CD4-positive, alpha-beta T cell treated with Interleukin-21 for 1 hour (primary cell): ENCODE data around the gene KSR2.

ENCODE experiments used
- DNase-seq: peaks from one replicate; pipeline ENCODE4 v3.0.0-alpha.2; 2020

The KSR2 gene

GRCh38 chr12:117517219-117517739 lies 451.5 kb downstream of the KSR2 start:
- no peak for DNase-seq

DNA sequence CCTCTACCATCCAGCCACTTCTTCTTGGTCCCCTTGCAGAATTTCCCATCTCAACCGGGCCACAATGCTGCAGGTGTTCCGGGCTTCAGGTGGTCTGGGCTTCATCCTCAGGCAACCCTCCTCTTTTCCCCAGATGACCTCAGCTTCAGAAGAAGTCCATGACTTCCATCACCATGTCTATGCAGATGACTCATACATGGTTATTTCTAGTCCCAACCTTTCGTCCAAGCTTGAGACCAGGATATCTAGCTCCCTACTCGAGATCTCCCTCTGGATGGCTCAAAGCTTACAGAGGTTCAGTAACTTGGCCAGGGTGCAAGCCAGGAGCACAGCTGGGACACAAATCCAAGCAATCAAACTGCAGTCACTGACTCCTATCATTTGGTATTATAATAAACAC lies 452.8 kb downstream of the KSR2 start:
- no peak for DNase-seq

GRCh38 chr12:117514016-117514415 lies 454.8 kb downstream of the KSR2 start:
- no peak for DNase-seq

DNA sequence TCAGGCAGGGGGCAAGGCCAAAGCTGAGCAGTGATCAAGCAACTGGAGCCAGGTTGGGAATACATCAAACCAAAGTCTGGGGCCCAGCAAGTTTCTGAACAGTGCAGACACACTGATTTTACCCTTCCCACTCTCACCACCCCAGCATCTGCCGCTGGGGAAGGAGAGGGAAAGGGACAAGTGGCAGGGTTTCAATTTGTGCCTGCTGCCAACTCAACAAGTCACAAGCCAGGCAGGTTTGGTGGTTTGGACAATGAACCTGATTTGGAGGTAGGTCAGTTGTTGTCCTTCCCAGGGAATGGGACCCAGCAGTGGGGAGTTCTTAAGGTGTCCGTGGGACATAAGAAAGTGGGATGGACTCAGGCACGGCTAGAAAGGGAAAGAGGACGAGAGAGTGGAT lies 455.4 kb downstream of the KSR2 start:
- no peak for DNase-seq

- no peak for DNase-seq
Observed at GRCh38 chr12:117508468-117508867, 460.3 kb downstream of the KSR2 start.

GRCh38 chr12:117507548-117507947 lies 461.2 kb downstream of the KSR2 start:
- DNase-seq: no peak

DNA sequence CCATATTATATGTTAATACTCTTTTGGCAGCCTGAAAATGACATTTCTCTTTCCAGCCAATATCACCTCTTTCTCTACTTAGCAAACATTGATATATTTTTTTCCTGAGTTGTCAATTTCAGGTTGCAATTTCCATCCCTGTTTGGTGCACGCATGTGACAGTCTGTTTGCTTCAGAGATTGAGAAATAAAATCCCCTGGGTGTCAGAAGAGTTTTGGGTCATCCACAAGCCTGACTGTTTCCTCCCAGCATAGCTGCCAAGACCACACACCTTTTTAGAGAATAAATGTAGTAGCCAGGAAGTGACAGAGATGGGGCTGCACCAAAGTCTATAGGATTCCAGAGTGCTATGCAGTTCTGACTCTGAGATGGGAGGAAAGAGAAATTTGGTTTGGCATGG lies 462.5 kb downstream of the KSR2 start:
- DNase-seq: no peak

GRCh38 chr12:117502633-117503032 lies 466.2 kb downstream of the KSR2 start:
- no peak for DNase-seq

DNA sequence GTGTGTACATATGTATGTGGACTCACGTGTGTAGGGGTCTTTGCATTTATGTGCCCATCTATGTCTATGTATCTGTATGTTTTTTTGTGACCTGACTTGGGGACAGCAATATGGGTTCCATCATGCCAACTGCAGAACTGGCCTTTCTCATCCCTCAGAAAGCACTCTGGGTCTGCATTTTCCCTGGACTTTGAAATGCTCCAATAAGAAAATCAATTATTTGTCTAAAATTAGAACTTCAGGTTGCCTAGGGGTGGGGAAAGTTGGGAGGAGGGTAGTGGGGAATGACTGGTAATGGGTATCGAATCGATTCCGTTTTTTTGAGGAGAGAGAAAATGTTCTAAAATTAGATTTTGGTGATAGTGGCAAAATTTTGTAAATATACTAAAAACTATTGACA lies 466.6 kb downstream of the KSR2 start:
- no peak for DNase-seq

DNA sequence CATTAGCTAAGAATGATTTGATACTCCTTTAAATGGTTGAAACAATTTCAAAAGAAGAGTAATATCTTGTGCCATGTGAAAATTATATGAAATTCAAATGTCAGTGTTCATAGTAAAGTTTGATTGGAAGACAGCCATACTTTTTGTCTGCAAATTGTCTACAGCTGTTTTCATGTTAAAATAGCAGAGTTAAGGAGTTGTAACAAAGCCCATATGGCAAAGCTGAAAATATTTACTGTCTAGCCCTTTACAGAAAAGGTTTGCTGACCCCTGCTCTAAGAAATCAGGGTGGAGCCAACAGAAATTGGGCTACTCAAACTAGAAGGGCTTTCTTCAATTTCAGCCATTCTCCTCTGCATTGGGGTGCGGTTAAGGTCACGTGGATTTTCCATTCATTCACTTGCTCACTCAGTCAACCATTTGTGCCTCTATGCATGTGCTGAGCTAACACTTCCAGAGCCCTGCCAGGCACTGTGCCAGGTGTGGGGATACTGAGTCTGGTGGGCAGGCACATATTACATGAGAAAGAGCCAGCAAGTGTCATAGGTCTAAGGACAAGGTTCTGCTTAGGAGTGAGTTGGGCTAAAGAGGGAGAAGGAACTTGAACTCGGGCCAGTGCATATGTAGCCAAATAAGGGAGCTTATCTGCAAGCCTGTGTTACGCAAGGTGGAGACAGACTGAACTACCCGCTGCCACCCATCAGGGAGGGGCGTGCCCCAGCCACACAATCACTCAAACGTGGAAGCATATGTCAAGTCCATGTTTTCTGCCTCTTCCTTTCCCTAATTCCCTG lies 467.5 kb downstream of the KSR2 start:
- no peak for DNase-seq

- DNase-seq: no peak
Observed at GRCh38 chr12:117499759-117500485, 468.9 kb downstream of the KSR2 start.

GRCh38 chr12:117498880-117499279 lies 469.9 kb downstream of the KSR2 start:
- no peak for DNase-seq

GRCh38 chr12:117498256-117498655 lies 470.5 kb downstream of the KSR2 start:
- no peak for DNase-seq

DNA sequence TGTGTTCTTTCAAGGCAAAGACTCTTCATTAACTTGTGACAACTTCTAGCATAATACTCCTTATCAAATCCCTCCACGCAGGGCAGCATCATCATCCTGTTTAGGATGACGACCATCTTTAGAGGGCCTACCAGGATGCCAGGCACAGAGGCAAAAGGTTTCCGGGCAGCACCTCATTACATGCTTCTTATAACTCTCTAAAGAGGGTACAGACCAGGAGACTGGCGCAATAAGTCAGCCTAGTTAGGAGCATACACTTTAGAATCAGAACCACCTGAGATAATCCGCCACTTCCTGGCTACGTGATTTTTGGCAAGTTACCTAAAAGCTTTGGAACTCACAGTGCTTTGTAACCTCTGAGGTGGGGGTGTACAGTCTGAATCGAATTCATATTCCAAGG lies 471.4 kb downstream of the KSR2 start:
- DNase-seq: no peak

GRCh38 chr12:117494833-117495655 lies 473.7 kb downstream of the KSR2 start:
- DNase-seq: no peak

DNA sequence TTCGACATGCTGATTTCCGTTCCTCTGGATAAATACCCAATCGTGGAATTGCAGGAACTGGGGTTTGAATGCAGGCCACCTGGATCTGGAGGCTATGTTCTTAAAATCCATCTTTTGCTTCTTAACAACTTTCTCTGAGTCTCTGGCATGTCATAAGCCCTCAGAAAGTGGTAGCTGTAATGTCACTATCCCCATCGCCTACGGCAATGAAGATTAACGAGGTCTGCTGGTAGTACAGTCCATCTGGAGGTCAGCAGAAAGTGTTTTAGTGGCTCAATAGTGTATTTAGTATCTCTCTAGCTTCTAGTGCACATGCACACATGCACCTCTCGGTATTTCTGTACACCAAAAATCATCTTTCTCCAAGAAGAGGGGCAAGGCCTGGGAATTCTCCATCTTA lies 477.1 kb downstream of the KSR2 start:
- no peak for DNase-seq

DNA sequence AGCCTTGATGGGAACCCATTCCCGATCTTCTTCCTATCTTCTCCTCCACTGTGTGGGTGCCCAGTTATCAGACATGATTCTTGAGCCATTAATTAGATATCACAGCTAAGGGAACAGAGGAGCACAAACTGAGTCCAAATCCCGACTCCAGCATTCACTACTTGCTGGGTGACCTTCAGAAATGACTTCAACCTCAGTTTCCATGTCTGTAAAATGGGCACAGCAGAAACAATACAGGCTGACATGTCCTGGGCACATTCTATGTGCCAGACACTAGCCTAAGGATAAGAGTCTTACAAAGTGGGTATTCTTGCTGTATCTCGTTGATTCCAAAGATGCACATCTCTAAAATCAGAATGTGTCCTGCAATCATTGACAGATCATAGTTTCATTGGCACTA lies 478.7 kb downstream of the KSR2 start:
- no peak for DNase-seq

GRCh38 chr12:117489671-117490070 lies 479.1 kb downstream of the KSR2 start:
- DNase-seq: no peak

DNA sequence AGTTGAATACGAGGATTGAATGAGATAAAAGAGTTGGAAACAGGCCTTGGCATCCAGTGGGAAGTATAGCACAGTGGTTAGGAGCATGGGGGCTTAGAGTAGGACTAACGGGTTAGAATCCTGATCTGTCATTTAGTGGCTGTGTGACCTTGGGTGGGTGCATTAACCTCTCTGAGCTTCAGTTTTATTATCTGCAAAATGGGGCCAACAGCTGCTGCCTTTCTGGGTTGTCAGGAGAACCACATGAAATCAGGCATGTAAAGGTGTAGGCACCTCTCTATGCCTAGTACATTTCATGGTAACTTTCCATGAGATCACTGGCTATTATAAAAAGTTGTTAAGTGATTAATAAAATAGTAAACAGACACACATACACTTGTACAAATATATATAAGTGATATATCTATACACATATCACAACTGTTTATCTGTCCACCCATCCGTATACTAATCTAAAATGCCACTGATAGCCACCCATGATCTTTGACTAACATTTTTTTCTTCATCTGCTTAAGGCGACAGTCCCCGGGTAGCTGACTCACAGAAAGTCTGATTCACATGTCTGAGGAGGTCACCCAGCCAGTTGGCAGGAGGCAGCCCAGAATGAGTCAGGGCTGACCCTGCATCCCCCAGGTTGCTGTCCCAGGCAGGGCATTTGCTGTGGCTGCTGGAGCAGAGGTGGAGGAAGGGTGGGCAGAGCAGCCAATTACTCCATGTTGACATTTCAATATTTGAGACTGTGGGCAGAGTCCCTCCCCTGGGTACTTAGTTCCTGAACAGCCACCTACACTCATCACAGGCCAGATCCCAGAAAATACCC lies 481.7 kb downstream of the KSR2 start:
- DNase-seq: no peak

DNA sequence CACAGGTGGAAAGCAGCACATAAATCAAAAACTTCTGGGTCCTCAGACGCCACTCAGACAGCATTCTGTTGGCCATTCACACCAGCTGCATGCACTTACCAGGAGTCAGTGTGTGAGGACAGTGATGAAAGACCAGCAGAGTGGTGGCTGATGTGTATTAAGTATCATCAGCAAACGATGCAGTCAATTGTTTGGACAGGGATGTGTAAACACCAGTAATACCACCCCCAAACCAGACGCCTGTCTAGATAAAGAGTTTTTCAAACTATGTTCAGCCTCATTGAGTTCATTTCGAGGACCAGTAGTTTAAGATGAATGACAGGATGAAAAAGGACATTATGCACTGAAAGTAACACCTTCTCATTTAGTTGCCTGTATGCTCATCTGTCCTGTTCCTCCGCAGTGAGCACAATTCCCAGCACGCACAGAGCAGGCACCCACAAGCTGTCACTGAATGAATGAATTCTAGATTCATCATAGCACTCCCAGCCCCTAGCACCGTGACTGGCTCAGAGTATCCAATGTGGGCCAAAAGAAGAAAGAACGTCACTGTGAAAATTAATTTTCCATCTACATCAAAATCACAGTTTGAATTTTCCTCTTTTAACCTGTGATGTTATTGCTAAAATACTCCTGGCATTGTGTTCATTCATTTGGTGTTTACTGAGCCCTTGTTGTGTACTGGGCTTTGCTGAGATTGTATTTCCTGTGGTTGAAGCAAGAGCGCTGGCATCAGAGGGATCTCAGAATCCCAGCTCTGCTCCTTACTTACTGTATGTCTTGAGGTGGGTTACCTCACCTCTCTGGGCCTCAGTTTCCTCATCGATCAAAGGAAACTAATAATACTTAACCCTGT lies 482.6 kb downstream of the KSR2 start:
- no peak for DNase-seq

DNA sequence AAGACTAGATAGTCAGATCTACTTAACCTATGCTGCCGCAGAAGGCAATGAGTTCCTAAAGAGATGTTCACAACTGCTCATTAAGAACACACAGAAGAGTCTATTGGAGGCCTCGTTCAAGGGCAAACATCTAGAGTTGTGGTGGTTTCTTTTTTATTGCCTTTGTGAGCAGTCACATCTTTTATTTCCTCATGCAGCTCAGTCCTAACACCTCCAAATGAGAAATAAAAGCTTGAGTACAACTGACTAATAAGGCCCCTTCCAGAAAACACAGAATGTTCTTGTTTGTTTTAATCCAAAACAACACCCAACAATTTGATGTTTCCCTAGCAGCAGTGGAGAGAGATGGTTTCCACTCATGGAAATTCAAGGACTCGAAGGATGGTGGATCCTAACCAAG lies 483.9 kb downstream of the KSR2 start:
- no peak for DNase-seq

DNA sequence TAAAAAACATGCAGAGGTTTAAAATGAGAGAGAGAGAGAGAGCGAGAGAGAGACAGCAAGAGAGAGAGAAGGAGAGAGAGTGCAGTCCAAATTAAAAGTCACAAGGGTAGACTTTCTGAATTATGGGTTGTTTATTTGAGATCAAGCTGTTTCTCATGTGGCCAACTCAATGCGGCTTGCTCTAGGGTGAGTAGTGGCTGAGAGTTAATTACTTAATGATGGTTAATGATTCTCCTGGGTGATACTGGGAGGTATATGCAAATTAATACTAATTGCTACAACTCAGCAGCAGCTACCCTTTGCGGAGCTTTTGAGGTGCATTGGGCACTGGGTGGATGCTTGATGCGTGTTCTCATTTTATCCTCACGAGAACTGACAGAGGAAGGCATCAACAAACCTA lies 485.3 kb downstream of the KSR2 start:
- DNase-seq: no peak
